Tibial nerve (tissue), 4 donors: Measurements from ENCODE around the gene PRDM1. TPM values are rescaled to one million over a fixed set of nuclear protein-coding genes. Genes with fewer than 3 reads are reported as not detected.

ENCODE experiments used
- DNase-seq, 2 donors: peaks; one replicate each; pipeline ENCODE4 v3.0.0-alpha.2; 2019; ENCODE audit warnings: low spot score in 2 of 2
- H3K27ac ChIP-seq, 4 donors: fragments of 200-600 bp; sonication (generic) in 3 of 4; one replicate each; pipeline ENCODE4 v1.5.1; 2017 to 2019; ENCODE audit warnings: mild to moderate bottlenecking in 1 of 4
- H3K27me3 ChIP-seq, 2 donors: fragments of 200-600 bp; sonication (generic) in 1 of 2; one replicate each; pipeline versions ENCODE4 v1.5.1 to v1.6.0; 2017 to 2019
- H3K36me3 ChIP-seq, 3 donors: fragments of 200-600 bp; sonication (generic); one replicate each; pipeline ENCODE4 v1.5.1; 2018 to 2019
- H3K4me1 ChIP-seq, 4 donors: fragments of 200-600 bp; sonication (generic) in 3 of 4; one replicate each; pipeline ENCODE4 v1.5.1; 2017 to 2019
- H3K4me3 ChIP-seq, 4 donors: fragments of 200-600 bp; sonication (generic) in 3 of 4; one replicate each; pipeline ENCODE4 v1.5.1; 2017 to 2019; ENCODE audit warnings: mild to moderate bottlenecking in 1 of 4, moderate library complexity in 1 of 4
- H3K9me3 ChIP-seq, 4 donors: fragments of 200-600 bp; sonication (generic) in 3 of 4; one replicate each; pipeline ENCODE4 v1.5.1; 2017 to 2019
- CTCF ChIP-seq, 5 experiments: fragments of 200-600 bp in 3 of 5; fragments of 450-650 bp in 2 of 5; sonication (generic) in 3 of 5; IDR thresholded peaks; one replicate each; pipeline ENCODE4 v1.5.1; 2016 to 2019; ENCODE audit warnings: antibody characterized with exemption in 5 of 5, mild to moderate bottlenecking in 3 of 5, moderate library complexity in 2 of 5
- EP300 ChIP-seq, 2 donors: sonication (generic); formaldehyde crosslinking; IDR thresholded peaks; one replicate each; pipeline ENCODE4 v1.6.1; 2017; ENCODE audit warnings: antibody characterized with exemption in 2 of 2, mild to moderate bottlenecking in 1 of 2
- POLR2A ChIP-seq, 2 donors: fragments of 450-650 bp; IDR thresholded peaks; one replicate each; pipeline ENCODE4 v1.6.1; 2017; ENCODE audit warnings: antibody characterized with exemption in 2 of 2, mild to moderate bottlenecking in 2 of 2, moderate library complexity in 2 of 2
- WGBS, 2 donors: methylation state at CpG; one replicate each; pipeline ENCODE4 v1.1.5; 2018; 5-methylcytosine and 5-hydroxymethylcytosine counted together
- total RNA-seq, 4 donors: library from RNA; depleted of rRNA; stranded (reverse); fragments of >200 nt; gene quantifications; one replicate each; pipeline ENCODE4 v1.1.0, GENCODE V29; 2016

The PRDM1 gene
- total RNA-seq, 4 donors from 2014 or later, result 2.1 to 17.3 (median 5.6) TPM

- 77 to 81% methylated on average over 10 of the region's 10 CpGs for WGBS, 2 donors
- Histone ChIP-seq H3K36me3 (no peaks in the 10 kb centered on the region), H3K27me3 (no peaks in the 10 kb centered on the region), H3K27ac (no peak overlapping the region), H3K4me1 (no peaks in the 10 kb centered on the region), H3K9me3 (no peaks in the 10 kb centered on the region), H3K4me3 (no peak overlapping the region)
- TF ChIP-seq POLR2A (IDR thresholded peaks at IDR 0.05), result no peak
- TF ChIP-seq CTCF (IDR thresholded peaks at IDR 0.05), result no peak
- TF ChIP-seq EP300 (IDR thresholded peaks at IDR 0.05), result no peak
- DNase-seq, result no peak
These were observed 39.9 kb upstream of the PRDM1 start for GRCh38 chr6:106046116-106046853.

DNA sequence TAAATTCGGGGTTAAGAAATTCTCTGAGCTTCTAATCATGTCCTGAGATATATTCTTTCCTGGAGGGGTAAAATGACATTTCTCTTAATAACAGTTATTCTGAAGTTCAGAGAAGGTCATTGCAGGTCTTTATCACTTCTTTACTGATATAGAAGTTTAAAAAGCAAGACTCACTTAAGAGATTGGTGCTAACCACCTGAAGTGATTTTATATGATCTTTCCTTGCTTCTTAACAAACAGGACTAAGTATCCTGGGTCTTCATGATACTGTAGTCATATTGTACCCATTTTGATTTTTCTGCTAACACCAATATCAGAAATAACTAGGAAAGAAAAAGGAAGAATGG is 39.3 kb upstream of the PRDM1 start:
- TF ChIP-seq CTCF (IDR thresholded peaks at IDR 0.05) (no peak), POLR2A (IDR thresholded peaks at IDR 0.05) (no peak), EP300 (IDR thresholded peaks at IDR 0.05) (no peak)
- no peak for DNase-seq
- H3K4me3 ChIP-seq, result no peak overlapping the region
- no peaks in the 10 kb centered on the region for H3K9me3 ChIP-seq
- no peaks in the 10 kb centered on the region for H3K4me1 ChIP-seq
- WGBS, 2 donors, result 78 to 100% methylated on average over 1 of the region's 1 CpG
- no peak overlapping the region for H3K27ac ChIP-seq
- no peaks in the 10 kb centered on the region for H3K27me3 ChIP-seq
- H3K36me3 ChIP-seq, result no peaks in the 10 kb centered on the region

DNA sequence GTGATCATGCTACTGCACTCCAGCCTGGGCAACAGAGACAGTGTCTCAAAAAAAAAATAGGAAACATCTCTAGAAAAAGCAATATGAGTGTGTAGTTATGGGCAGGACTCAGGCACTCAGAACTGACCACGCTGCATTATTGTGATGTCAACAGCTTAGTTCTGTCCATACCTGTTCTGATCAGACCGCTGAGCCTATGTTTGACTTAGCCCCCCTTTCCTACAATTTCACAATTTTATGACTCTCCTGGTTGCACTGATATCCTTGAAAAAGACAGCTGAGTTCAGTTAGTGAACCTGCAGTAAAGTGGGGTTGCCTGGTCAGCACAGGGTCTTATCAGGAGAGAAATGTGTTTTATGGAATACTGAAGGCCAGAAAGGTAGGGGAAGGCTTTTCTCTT is 37.8 kb upstream of the PRDM1 start:
- Histone ChIP-seq H3K4me1 (no peaks in the 10 kb centered on the region), H3K27ac (no peak overlapping the region), H3K4me3 (no peak overlapping the region), H3K36me3 (no peaks in the 10 kb centered on the region), H3K9me3 (no peaks in the 10 kb centered on the region), H3K27me3 (no peaks in the 10 kb centered on the region)
- no peak for DNase-seq
- WGBS, 2 donors, result 90 to 91% methylated on average over 2 of the region's 2 CpGs
- TF ChIP-seq POLR2A (IDR thresholded peaks at IDR 0.05) (no peak), CTCF (IDR thresholded peaks at IDR 0.05) (no peak), EP300 (IDR thresholded peaks at IDR 0.05) (no peak)

GRCh38 chr6:106050538-106050937 is 35.6 kb upstream of the PRDM1 start:
- no peak overlapping the region for H3K4me3 ChIP-seq
- no peaks in the 10 kb centered on the region for H3K4me1 ChIP-seq
- H3K27ac ChIP-seq, result no peak overlapping the region
- DNase-seq, result no peak
- 85 to 86% methylated on average over 4 of the region's 4 CpGs for WGBS, 2 donors
- no peaks in the 10 kb centered on the region for H3K27me3 ChIP-seq
- H3K36me3 ChIP-seq, result no peaks in the 10 kb centered on the region
- H3K9me3 ChIP-seq, result no peaks in the 10 kb centered on the region
- TF ChIP-seq CTCF (IDR thresholded peaks at IDR 0.05) (no peak), EP300 (IDR thresholded peaks at IDR 0.05) (no peak), POLR2A (IDR thresholded peaks at IDR 0.05) (no peak)

DNA sequence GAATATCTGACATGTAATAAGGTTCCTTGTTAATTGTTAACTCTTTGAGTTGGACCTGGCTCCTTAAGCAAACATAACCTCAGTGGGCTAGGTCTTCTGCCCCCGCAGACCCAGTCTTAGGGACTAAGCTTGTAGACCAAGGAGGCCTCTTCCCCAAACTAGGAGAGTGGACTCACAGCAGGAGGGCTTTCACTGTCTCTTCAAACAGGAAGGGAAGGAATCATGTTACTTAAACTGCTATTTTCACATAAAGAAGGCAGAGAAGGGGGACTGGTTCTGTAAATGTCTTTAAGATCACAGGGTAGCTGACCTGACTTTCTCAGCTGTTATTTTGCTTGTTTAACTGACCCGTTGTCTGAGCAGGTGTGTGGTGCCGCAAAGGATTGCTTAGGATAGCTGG is 34.9 kb upstream of the PRDM1 start:
- Histone ChIP-seq H3K27ac (no peak overlapping the region), H3K36me3 (no peaks in the 10 kb centered on the region), H3K4me3 (no peak overlapping the region), H3K4me1 (no peaks in the 10 kb centered on the region), H3K9me3 (no peaks in the 10 kb centered on the region), H3K27me3 (no peaks in the 10 kb centered on the region)
- no peak for TF ChIP-seq CTCF (IDR thresholded peaks at IDR 0.05)
- no peak for TF ChIP-seq EP300 (IDR thresholded peaks at IDR 0.05)
- TF ChIP-seq POLR2A (IDR thresholded peaks at IDR 0.05), result no peak
- no peak for DNase-seq
- WGBS, 2 donors, result 61 to 72% methylated on average over 3 of the region's 3 CpGs
